K562 (cell line): ENCODE measurements around the gene BCR. TPM values are rescaled to one million over a fixed set of nuclear protein-coding genes. Genes with fewer than 3 reads are reported as not detected.
A peak's percentile ranks its signal among the peaks of the same experiment; 100 is the strongest.

ENCODE experiments used
- BCL6 ChIP-seq: fragments of 250-450 bp; sonication (Bioruptor Pico); IDR thresholded peaks from 2 replicates; pipeline ENCODE4 v1.4.0; 2020
- CBFA2T3 ChIP-seq: fragments of 450-650 bp; IDR thresholded peaks from 2 replicates; pipeline ENCODE4 v1.6.1; 2017
- CBX8 ChIP-seq: fragments of 200-600 bp; sonication (generic); IDR thresholded peaks from 2 replicates; pipeline ENCODE4 v1.6.1; 2012; ENCODE audit warnings: borderline replicate concordance, mixed run types, low read depth, mild to moderate bottlenecking, moderate library complexity, mixed read lengths, low read length, control low read depth, inconsistent platforms; ENCODE audit not compliant: poor library complexity, severe bottlenecking; ENCODE audit errors: extremely low read depth
- E4F1 ChIP-seq: fragments of 250-450 bp; sonication (Bioruptor Pico); IDR thresholded peaks from 2 replicates; pipeline ENCODE4 v1.5.0; 2021; ENCODE audit warnings: mild to moderate bottlenecking, borderline replicate concordance
- EGR1 ChIP-seq: fragments of 450-650 bp; conservative IDR thresholded peaks from 2 replicates; pipeline ENCODE4 v1.6.1; 2017; ENCODE audit warnings: mild to moderate bottlenecking
- HDAC3 ChIP-seq: fragments of 450-650 bp; IDR thresholded peaks from 2 replicates; pipeline ENCODE4 v1.6.1; 2018; ENCODE audit warnings: borderline replicate concordance, mild to moderate bottlenecking, moderate library complexity; ENCODE audit not compliant: partially characterized antibody
- HINFP ChIP-seq: fragments of 450-650 bp; conservative IDR thresholded peaks from 2 replicates; pipeline ENCODE4 v1.6.1; 2016; ENCODE audit warnings: missing genetic modification characterization, low read depth, mild to moderate bottlenecking, control low read depth, missing compliant biosample characterization
- KDM5B ChIP-seq: fragments of 200-600 bp; sonication (generic); IDR thresholded peaks from 2 replicates; pipeline ENCODE4 v1.6.1; 2012; ENCODE audit warnings: low read depth, mild to moderate bottlenecking, moderate library complexity, low read length, control low read depth, inconsistent platforms; ENCODE audit not compliant: insufficient replicate concordance
- MAFK ChIP-seq: IDR thresholded peaks from 2 replicates; pipeline ENCODE4 v1.6.1; 2011; ENCODE audit warnings: low read length, improper control_type of control experiment
- NFATC3 ChIP-seq: fragments of 450-650 bp; IDR thresholded peaks from 2 replicates; pipeline ENCODE4 v1.6.1; 2017; ENCODE audit warnings: mild to moderate bottlenecking
- SIN3A ChIP-seq, 2 experiments: fragments of 150-350 bp in 1 of 2; IDR thresholded peaks; 2 replicates each; pipeline ENCODE4 v1.6.1; 2011 to 2016; ENCODE audit warnings: borderline replicate concordance in 2 of 2, low read depth in 2 of 2, low read length in 2 of 2, mild to moderate bottlenecking in 2 of 2, moderate library complexity in 2 of 2; ENCODE audit not compliant: control insufficient read depth in 1 of 2
- STAG1 ChIP-seq: sonication (generic); formaldehyde crosslinking; IDR thresholded peaks from 2 replicates; pipeline ENCODE4 v1.5.0; 2020; ENCODE audit warnings: missing genetic modification reagents, borderline replicate concordance
- TBL1XR1 ChIP-seq, 2 experiments: IDR thresholded peaks; 2 replicates each; pipeline ENCODE4 v1.6.1; 2012; ENCODE audit warnings: improper control_type of control experiment in 2 of 2, low read length in 2 of 2, mild to moderate bottlenecking in 1 of 2
- TCF7L2 ChIP-seq: fragments of 150-350 bp; IDR thresholded peaks from 2 replicates; pipeline ENCODE4 v1.6.1; 2016; ENCODE audit warnings: low read depth, mild to moderate bottlenecking, low read length, moderate library complexity
- TRIM28 ChIP-seq: fragments of 450-650 bp; IDR thresholded peaks from 2 replicates; pipeline ENCODE4 v1.6.1; 2017
- ZBTB34 ChIP-seq: fragments of 250-450 bp; sonication (Bioruptor Pico); IDR thresholded peaks from 2 replicates; pipeline ENCODE4 v1.8.0; 2021; ENCODE audit warnings: mild to moderate bottlenecking, moderate library complexity
- ZBTB5 ChIP-seq: fragments of 450-650 bp; IDR thresholded peaks from 2 replicates; pipeline ENCODE4 v1.6.1; 2017; ENCODE audit warnings: antibody characterized with exemption
- ZNF41 ChIP-seq: fragments of 250-450 bp; sonication (Bioruptor Pico); conservative IDR thresholded peaks from 2 replicates; pipeline ENCODE4 v1.4.0; 2020; ENCODE audit warnings: mild to moderate bottlenecking
- ZNF583 ChIP-seq: fragments of 250-450 bp; sonication (Bioruptor Pico); IDR thresholded peaks from 2 replicates; pipeline ENCODE4 v1.4.0; 2020
- ZNF589 ChIP-seq: fragments of 200-800 bp; sonication (Bioruptor generic); IDR thresholded peaks from 2 replicates; pipeline ENCODE4 v1.6.1; 2016; ENCODE audit warnings: low read depth, missing genetic modification characterization, missing compliant biosample characterization
- polyA plus RNA-seq, 8 experiments: library from polyadenylated mRNA; depleted of rRNA in 4 of 8; stranded (reverse) in 5 of 8; unstranded in 3 of 8; fragments of >200 nt; fragmentation: Nextera tagmentation in 2 of 8; fragmentation: Illumina TruSeq in 1 of 8; extraction: Ambion mirVana in 2 of 8; extraction: Trizol in 1 of 8; gene quantifications; 2 replicates each; pipeline versions ENCODE4 v1.2.1 to v1.2.3, GENCODE V29; 2011 to 2014; ENCODE audit warnings: inconsistent platforms in 1 of 8, missing spikeins in 1 of 8
- total RNA-seq, 7 experiments: library from RNA; depleted of rRNA in 6 of 7; stranded (reverse); fragments of >200 nt in 6 of 7; fragmentation: Illumina TruSeq in 2 of 7; extraction: Trizol in 2 of 7; gene quantifications; 2 replicates each; pipeline versions ENCODE4 v1.2.1 to v1.2.3, GENCODE V29; 2011 to 2021; ENCODE audit warnings: low replicate concordance in 1 of 7

BCR gene
- total and polyA plus RNA-seq, 9 of the 15 experiments (the other 6 are each of a cell fraction or from before 2014, with no cell fraction given), result 0.41 to 150 (median 45.6) TPM

- no peak for TF ChIP-seq HDAC3
- TF ChIP-seq NFATC3, result no peak
- no peak for TF ChIP-seq STAG1
- TF ChIP-seq E4F1 (CRISPR knock-in tag), result no peak
- no peak for TF ChIP-seq HINFP (tag)
- no peak for TF ChIP-seq TRIM28
- no peak for TF ChIP-seq CBFA2T3
- no peak for TF ChIP-seq CBX8
- TF ChIP-seq ZNF589 (CRISPR knock-in tag), result no peak
- no peak for TF ChIP-seq ZBTB5
- no peak for TF ChIP-seq EGR1
- no peak for TF ChIP-seq ZBTB34 (CRISPR knock-in tag)
- TF ChIP-seq SIN3A (IDR thresholded peaks at IDR 0.05; ENCODE audit: borderline replicate concordance in 2 of 2, control insufficient read depth in 1 of 2, low read depth in 2 of 2, low read length in 2 of 2), result 0 out of 4 replicates have a peak, but pooled peaks of 1 of the 2 experiments have one; percentile 42
- TF ChIP-seq BCL6, result no peak
- no peak for TF ChIP-seq KDM5B
- TF ChIP-seq ZNF41, result no peak
- peak; percentile 29; the same call in 1 of the 2 replicates for TF ChIP-seq MAFK
- no peak; the same call in 1 of the 2 replicates for TF ChIP-seq TCF7L2
- TF ChIP-seq ZNF583 (CRISPR knock-in tag), result no peak
- peak in 1 of 2 experiments; percentile 33; a peak in 1 of 4 replicates for TF ChIP-seq TBL1XR1 (IDR thresholded peaks at IDR 0.05; ENCODE audit: low read length in 2 of 2)
Observed at GRCh38 chr22:23278883-23279675, 98.8 kb downstream of the BCR start (continued).
